IMR-90 (cell line): ENCODE results near the gene BCCIP. TPM values are rescaled to one million over a fixed set of nuclear protein-coding genes. Genes with fewer than 3 reads are reported as not detected.

Experiments used
- ATAC-seq: fragments of 200-7000 bp; cut with Tn5 transposase; 2 replicates; pipeline ENCODE4 v1.9.1; 2020; ENCODE audit warnings: low read depth, mild to moderate bottlenecking, moderate library complexity
- BruUV-seq: library from RNA; stranded (reverse); fragments of 400-500 nt; replicated peaks from 2 replicates; lab custom pipeline; 2021; lab: Mats Ljungman, UMichigan
- CTCF ChIA-PET: fragments of 300-600 bp; formaldehyde crosslinking; extraction: SDS; loops from one replicate; lab custom pipeline; 2021; ENCODE audit warnings: antibody characterized with exemption; lab: Yijun Ruan, JAX
- POLR2A ChIA-PET: fragments of 300-600 bp; sonication (Branson Sonifier 250); formaldehyde crosslinking; loops from one replicate; lab custom pipeline; 2022; ENCODE audit warnings: antibody characterized with exemption; ENCODE audit not compliant: unreplicated experiment; lab: Charles Lee
- DNase-seq: peaks from one replicate; pipeline ENCODE4 v3.0.0; 2013
- H2AFZ ChIP-seq: replicated peaks from 2 replicates; pipeline ENCODE3; 2013; ENCODE audit warnings: low read length, mild to moderate bottlenecking; ENCODE audit not compliant: poor library complexity
- H2AK5ac ChIP-seq: 2 replicates; pipeline ENCODE4 v1.6.1; 2013; ENCODE audit warnings: low read depth, low read length, inconsistent platforms
- H2AK9ac ChIP-seq: replicated peaks from 2 replicates; pipeline ENCODE3; 2013; ENCODE audit warnings: mild to moderate bottlenecking, low read depth, low read length, moderate library complexity; ENCODE audit not compliant: poor library complexity
- H2BK120ac ChIP-seq: 2 replicates; pipeline ENCODE4 v1.6.1; 2013; ENCODE audit warnings: low read depth, low read length, inconsistent platforms
- H2BK15ac ChIP-seq: 3 replicates; pipeline ENCODE4 v1.6.1; 2013; ENCODE audit warnings: low read depth, low read length, inconsistent platforms
- H2BK20ac ChIP-seq: 2 replicates; pipeline ENCODE4 v1.6.1; 2013; ENCODE audit warnings: low read depth, mild to moderate bottlenecking, inconsistent platforms, low read length, moderate library complexity
- H2BK5ac ChIP-seq: 2 replicates; pipeline ENCODE4 v1.6.1; 2013; ENCODE audit warnings: mild to moderate bottlenecking, low read depth, low read length, inconsistent platforms; ENCODE audit not compliant: poor library complexity, severe bottlenecking
- H3K14ac ChIP-seq: replicated peaks from 2 replicates; pipeline ENCODE4 v1.6.1; 2013; ENCODE audit warnings: low read depth, low read length, inconsistent platforms
- H3K18ac ChIP-seq: 2 replicates; pipeline ENCODE4 v1.6.1; 2013; ENCODE audit warnings: low read depth, low read length, control low read depth
- H3K23ac ChIP-seq: 2 replicates; pipeline ENCODE4 v1.6.1; 2013; ENCODE audit warnings: low read depth, low read length, inconsistent platforms
- H3K27ac ChIP-seq: 2 replicates; pipeline ENCODE4 v1.5.1; 2013; ENCODE audit warnings: mild to moderate bottlenecking, control low read depth, low read length; ENCODE audit not compliant: insufficient read depth
- H3K27me3 ChIP-seq: 2 replicates; pipeline ENCODE4 v1.6.1; 2013; ENCODE audit warnings: low read length; ENCODE audit not compliant: control insufficient read depth, insufficient read depth
- H3K36me3 ChIP-seq: 2 replicates; pipeline ENCODE4 v1.6.1; 2013; ENCODE audit warnings: low read length, mixed read lengths; ENCODE audit not compliant: control insufficient read depth, insufficient read depth
- H3K4ac ChIP-seq: 2 replicates; pipeline ENCODE4 v1.6.1; 2013; ENCODE audit warnings: low read depth, low read length, inconsistent platforms
- H3K4me1 ChIP-seq: 2 replicates; pipeline ENCODE4 v1.6.1; 2013; ENCODE audit warnings: low read length, mixed read lengths; ENCODE audit not compliant: control insufficient read depth, insufficient read depth
- H3K4me2 ChIP-seq: 2 replicates; pipeline ENCODE4 v1.6.1; 2013; ENCODE audit warnings: low read depth, mild to moderate bottlenecking, control low read depth, low read length, moderate library complexity
- H3K4me3 ChIP-seq: 2 replicates; pipeline ENCODE4 v1.5.1; 2013; ENCODE audit warnings: low read depth, mild to moderate bottlenecking, control low read depth, low read length, moderate library complexity; ENCODE audit not compliant: insufficient read depth
- H3K56ac ChIP-seq: 2 replicates; pipeline ENCODE4 v1.6.1; 2013; ENCODE audit warnings: low read length, inconsistent platforms; ENCODE audit not compliant: insufficient read depth; ENCODE audit errors: extremely low read depth
- H3K79me1 ChIP-seq, 2 experiments: 2 replicates each; pipeline ENCODE4 v1.6.1; 2013; ENCODE audit warnings: low read length in 2 of 2, inconsistent platforms in 1 of 2, low read depth in 1 of 2
- H3K9ac ChIP-seq: 2 replicates; pipeline ENCODE4 v1.6.1; 2013; ENCODE audit warnings: low read depth, low read length, control low read depth
- H3K9me1 ChIP-seq: 2 replicates; pipeline ENCODE4 v1.6.1; 2013; ENCODE audit warnings: low read length, inconsistent platforms; ENCODE audit not compliant: insufficient read depth
- H3K9me3 ChIP-seq: 2 replicates; pipeline ENCODE4 v1.6.1; 2013; ENCODE audit warnings: low read length; ENCODE audit not compliant: control insufficient read depth, insufficient read depth
- H4K20me1 ChIP-seq: 2 replicates; pipeline ENCODE4 v1.6.1; 2013; ENCODE audit warnings: low read length, inconsistent platforms; ENCODE audit not compliant: insufficient read depth
- H4K5ac ChIP-seq: 2 replicates; pipeline ENCODE4 v1.6.1; 2013; ENCODE audit warnings: mild to moderate bottlenecking, low read depth, low read length, control low read depth
- H4K8ac ChIP-seq, 2 experiments: 2 replicates each; pipeline ENCODE4 v1.6.1; 2013; ENCODE audit warnings: low read depth in 2 of 2, low read length in 2 of 2, control low read depth in 1 of 2, inconsistent platforms in 1 of 2
- H4K91ac ChIP-seq: 2 replicates; pipeline ENCODE4 v1.6.1; 2013; ENCODE audit warnings: low read depth, low read length, inconsistent platforms; ENCODE audit not compliant: insufficient read depth
- CTCF ChIP-seq: conservative IDR thresholded peaks from 2 replicates; pipeline ENCODE4 v1.5.1; 2012; ENCODE audit warnings: mild to moderate bottlenecking, low read depth, low read length, improper control_type of control experiment
- MXI1 ChIP-seq: IDR thresholded peaks from 2 replicates; pipeline ENCODE4 v1.6.1; 2012; ENCODE audit warnings: low read depth, mild to moderate bottlenecking, low read length, moderate library complexity, borderline replicate concordance
- POLR2A ChIP-seq: IDR thresholded peaks from 2 replicates; pipeline ENCODE4 v1.6.1; 2012; ENCODE audit warnings: mild to moderate bottlenecking, low read depth, low read length
- SMC3 ChIP-seq: fragments of 150-350 bp; IDR thresholded peaks from 2 replicates; pipeline ENCODE4 v1.6.1; 2016; ENCODE audit warnings: low read depth, mild to moderate bottlenecking, antibody characterized with exemption, low read length, moderate library complexity
- WGBS, 2 experiments: methylation state at CpG; one replicate each; pipeline versions ENCODE4 v1.1.5 to v1.1.7; 2013; ENCODE audit warnings: missing lambda C conversion rate in 2 of 2; ENCODE audit not compliant: insufficient read length in 1 of 2; ENCODE audit errors: extremely low coverage in 2 of 2; 5-methylcytosine and 5-hydroxymethylcytosine counted together
- dilution Hi-C: fragments of 300-500 bp; cut with HindIII; formaldehyde crosslinking; loops from one replicate; pipeline ENCODE4 v1.14.3; 2018; ENCODE audit warnings: low sequenced_read_pairs; ENCODE audit not compliant: unreplicated experiment
- in situ Hi-C: fragments of 300-500 bp; cut with MboI; formaldehyde crosslinking; loops from 3 replicates; pipeline ENCODE4 v1.14.3; 2019; ENCODE audit warnings: low sequenced_read_pairs, inconsistent platforms, mixed read lengths
- intact Hi-C: fragments of 100-400 bp; cut with micrococcal nuclease; formaldehyde crosslinking; loops from 2 replicates; pipeline ENCODE4 v1.10.0; 2022
- polyA plus RNA-seq, 3 experiments: library from polyadenylated mRNA; depleted of rRNA; stranded (reverse); fragments of >200 nt; gene quantifications; 2 replicates each; pipeline ENCODE4 v1.2.3, GENCODE V29; 2012; ENCODE audit warnings: low replicate concordance in 1 of 3
- total RNA-seq: library from RNA; depleted of rRNA; stranded (reverse); fragments of >200 nt; gene quantifications from 2 replicates; pipeline ENCODE4 v1.2.3, GENCODE V29; 2012

Gene BCCIP
- total and polyA plus RNA-seq, 2 of the 4 experiments (the other 2 are of a cell fraction) = 31.9 to 49.2 TPM

GRCh38 chr10:125802131-125802530, 21.2 kb upstream of the BCCIP start:
- no peak for ATAC-seq
- no peak overlapping the region for H4K91ac ChIP-seq
- H4K20me1 ChIP-seq = no peaks in the 10 kb centered on the region
- no peak overlapping the region for H2BK20ac ChIP-seq
- H3K23ac ChIP-seq = no peak overlapping the region
- ChIA-PET CTCF (no interaction called here), POLR2A (no interaction called here)
- peaks cover 29% of the 10 kb centered on the region for H3K36me3 ChIP-seq
- intact Hi-C loops (no loop called here), in situ Hi-C loops (no loop called here), dilution Hi-C loops (no loop called here)
- no peak overlapping the region for H3K4me2 ChIP-seq
- no peaks in the 10 kb centered on the region for H3K4me1 ChIP-seq
- no peak overlapping the region for H4K5ac ChIP-seq
- no peak overlapping the region for H4K8ac ChIP-seq
- H2AFZ ChIP-seq = no peak overlapping the region
- no peak overlapping the region for H2BK120ac ChIP-seq
- no peak overlapping the region for H3K56ac ChIP-seq
- H3K14ac ChIP-seq = no peak overlapping the region
- no peak overlapping the region for H2AK9ac ChIP-seq
- TF ChIP-seq SMC3 = no peak
- no peak for TF ChIP-seq CTCF
- no peak for TF ChIP-seq POLR2A
- no peak for TF ChIP-seq MXI1
- H3K18ac ChIP-seq = no peak overlapping the region
- H3K9me1 ChIP-seq = no peaks in the 10 kb centered on the region; the same call in 1 of the 2 replicates
- H2BK15ac ChIP-seq = no peak overlapping the region
- no peak for DNase-seq
- no peak overlapping the region for H3K4ac ChIP-seq
- H3K9me3 ChIP-seq = no peaks in the 10 kb centered on the region
- H3K79me1 ChIP-seq = no peaks in the 10 kb centered on the region
- BruUV-seq = no TSS peak
- H3K4me3 ChIP-seq = no peak overlapping the region
- H3K27ac ChIP-seq = no peak overlapping the region
- no peak overlapping the region for H2BK5ac ChIP-seq
- no peak overlapping the region for H3K9ac ChIP-seq
- H3K27me3 ChIP-seq = no peaks in the 10 kb centered on the region
- WGBS, 2 experiments = 86% methylated on average over 4 of the region's 5 CpGs; no CpG with 5 or more reads in 1 of the 2 experiments
- no peak overlapping the region for H2AK5ac ChIP-seq
